AG10803 (cell line): Measurements from ENCODE around the gene WDR1.

Experiments used
- DNase-seq: peaks from one replicate; pipeline ENCODE4 v3.0.0; 2010; ENCODE audit warnings: low read depth
- H3K4me3 ChIP-seq: 2 replicates; pipeline ENCODE4 v1.5.1; 2011; ENCODE audit warnings: mild to moderate bottlenecking, low read length, control low read depth
- CTCF ChIP-seq: conservative IDR thresholded peaks from 2 replicates; pipeline ENCODE4 v1.5.1; 2011; ENCODE audit warnings: mild to moderate bottlenecking, low read length, control low read depth, inconsistent platforms

Gene WDR1

GRCh38 chr4:10061650-10062415 is 54.8 kb downstream of the WDR1 start:
- no peak overlapping the region for H3K4me3 ChIP-seq
- no peak for TF ChIP-seq CTCF
- DNase-seq: peak; percentile 32

GRCh38 chr4:10058371-10058770 is 58.2 kb downstream of the WDR1 start:
- H3K4me3 ChIP-seq: no peak overlapping the region
- TF ChIP-seq CTCF: no peak
- no peak for DNase-seq

- TF ChIP-seq CTCF: no peak
- no peak overlapping the region for H3K4me3 ChIP-seq
- DNase-seq: no peak
Measured at GRCh38 chr4:10057023-10057395, 59.6 kb downstream of the WDR1 start.

- DNase-seq: no peak
- TF ChIP-seq CTCF: no peak
- H3K4me3 ChIP-seq: no peak overlapping the region
Measured at GRCh38 chr4:10056334-10057022, 60.1 kb downstream of the WDR1 start.

GRCh38 chr4:10055871-10056270 is 60.7 kb downstream of the WDR1 start:
- no peak overlapping the region for H3K4me3 ChIP-seq
- no peak for DNase-seq
- TF ChIP-seq CTCF: no peak

GRCh38 chr4:10054571-10055041 is 62.0 kb downstream of the WDR1 start:
- no peak overlapping the region for H3K4me3 ChIP-seq
- no peak for DNase-seq
- TF ChIP-seq CTCF: no peak
